Neural cell (in vitro differentiated cells): Measurements from ENCODE around the gene MAGED4B.

Experiments
- EP300 ChIP-seq: fragments of 450-650 bp; conservative IDR thresholded peaks from 2 replicates; pipeline ENCODE4 v1.6.1; 2014; ENCODE audit warnings: antibody characterized with exemption, mild to moderate bottlenecking, moderate library complexity; ENCODE audit not compliant: poor library complexity, severe bottlenecking
- EZH2 ChIP-seq: fragments of 200-600, 300-800 bp; shearing (Covaris generic), sonication (generic); IDR thresholded peaks from 2 replicates; pipeline ENCODE4 v1.6.1; 2014; ENCODE audit warnings: antibody characterized with exemption, low read length, borderline replicate concordance, mild to moderate bottlenecking; ENCODE audit not compliant: insufficient read depth, poor library complexity, severe bottlenecking
- MXI1 ChIP-seq: fragments of 450-650 bp; conservative IDR thresholded peaks from 2 replicates; pipeline ENCODE4 v1.6.1; 2014; ENCODE audit warnings: antibody characterized with exemption, mild to moderate bottlenecking; ENCODE audit not compliant: poor library complexity, severe bottlenecking
- POLR2AphosphoS5 ChIP-seq: IDR thresholded peaks from 2 replicates; pipeline ENCODE4 v1.6.1; 2012
- RAD21 ChIP-seq: fragments of 450-650 bp; conservative IDR thresholded peaks from 2 replicates; pipeline ENCODE4 v1.6.1; 2014; ENCODE audit warnings: antibody characterized with exemption, mild to moderate bottlenecking, moderate library complexity
- SMC3 ChIP-seq: fragments of 450-650 bp; conservative IDR thresholded peaks from 2 replicates; pipeline ENCODE4 v1.6.1; 2014; ENCODE audit warnings: antibody characterized with exemption, mild to moderate bottlenecking, moderate library complexity; ENCODE audit not compliant: poor library complexity
- TAF1 ChIP-seq: IDR thresholded peaks from 2 replicates; pipeline ENCODE4 v1.6.1; 2012; ENCODE audit warnings: low read depth
- TF ChIP-seq, protein P1 (sequence below): fragments of 450-650 bp; IDR thresholded peaks from 2 replicates; pipeline ENCODE4 v1.5.1; 2014; ENCODE audit warnings: antibody characterized with exemption, mild to moderate bottlenecking, moderate library complexity; ENCODE audit not compliant: poor library complexity, severe bottlenecking
- TF ChIP-seq, protein P2 (sequence below): IDR thresholded peaks from 2 replicates; pipeline ENCODE4 v1.6.1; 2012; ENCODE audit warnings: borderline replicate concordance

DNA sequence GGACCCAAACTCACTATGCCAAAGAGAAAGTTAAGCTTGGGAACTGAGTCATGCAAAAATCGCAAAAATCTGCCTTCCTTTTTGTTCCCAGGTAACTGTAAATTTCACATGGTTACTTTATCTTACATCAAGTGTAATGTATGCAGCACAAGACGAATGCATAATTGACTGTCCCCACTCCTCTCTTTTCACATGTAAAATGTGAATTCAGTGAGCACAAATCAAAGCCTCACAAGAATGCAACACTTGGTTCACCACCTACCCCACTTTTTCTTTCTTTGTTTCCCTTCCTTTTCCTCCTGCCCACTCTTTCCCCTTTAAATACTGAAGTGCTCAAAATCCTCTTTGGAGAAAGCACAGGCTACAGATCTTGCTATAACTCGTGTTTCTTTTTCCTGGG is 53.2 kb downstream of the MAGED4B start:
- TF ChIP-seq, protein P1, sequence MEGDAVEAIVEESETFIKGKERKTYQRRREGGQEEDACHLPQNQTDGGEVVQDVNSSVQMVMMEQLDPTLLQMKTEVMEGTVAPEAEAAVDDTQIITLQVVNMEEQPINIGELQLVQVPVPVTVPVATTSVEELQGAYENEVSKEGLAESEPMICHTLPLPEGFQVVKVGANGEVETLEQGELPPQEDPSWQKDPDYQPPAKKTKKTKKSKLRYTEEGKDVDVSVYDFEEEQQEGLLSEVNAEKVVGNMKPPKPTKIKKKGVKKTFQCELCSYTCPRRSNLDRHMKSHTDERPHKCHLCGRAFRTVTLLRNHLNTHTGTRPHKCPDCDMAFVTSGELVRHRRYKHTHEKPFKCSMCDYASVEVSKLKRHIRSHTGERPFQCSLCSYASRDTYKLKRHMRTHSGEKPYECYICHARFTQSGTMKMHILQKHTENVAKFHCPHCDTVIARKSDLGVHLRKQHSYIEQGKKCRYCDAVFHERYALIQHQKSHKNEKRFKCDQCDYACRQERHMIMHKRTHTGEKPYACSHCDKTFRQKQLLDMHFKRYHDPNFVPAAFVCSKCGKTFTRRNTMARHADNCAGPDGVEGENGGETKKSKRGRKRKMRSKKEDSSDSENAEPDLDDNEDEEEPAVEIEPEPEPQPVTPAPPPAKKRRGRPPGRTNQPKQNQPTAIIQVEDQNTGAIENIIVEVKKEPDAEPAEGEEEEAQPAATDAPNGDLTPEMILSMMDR = no peak
- no peak for TF ChIP-seq EP300
- TF ChIP-seq EZH2 = no peak
- TF ChIP-seq TAF1 = no peak
- no peak for TF ChIP-seq POLR2AphosphoS5
- TF ChIP-seq SMC3 = no peak
- no peak for TF ChIP-seq RAD21
- no peak for TF ChIP-seq MXI1
- TF ChIP-seq, protein P2, sequence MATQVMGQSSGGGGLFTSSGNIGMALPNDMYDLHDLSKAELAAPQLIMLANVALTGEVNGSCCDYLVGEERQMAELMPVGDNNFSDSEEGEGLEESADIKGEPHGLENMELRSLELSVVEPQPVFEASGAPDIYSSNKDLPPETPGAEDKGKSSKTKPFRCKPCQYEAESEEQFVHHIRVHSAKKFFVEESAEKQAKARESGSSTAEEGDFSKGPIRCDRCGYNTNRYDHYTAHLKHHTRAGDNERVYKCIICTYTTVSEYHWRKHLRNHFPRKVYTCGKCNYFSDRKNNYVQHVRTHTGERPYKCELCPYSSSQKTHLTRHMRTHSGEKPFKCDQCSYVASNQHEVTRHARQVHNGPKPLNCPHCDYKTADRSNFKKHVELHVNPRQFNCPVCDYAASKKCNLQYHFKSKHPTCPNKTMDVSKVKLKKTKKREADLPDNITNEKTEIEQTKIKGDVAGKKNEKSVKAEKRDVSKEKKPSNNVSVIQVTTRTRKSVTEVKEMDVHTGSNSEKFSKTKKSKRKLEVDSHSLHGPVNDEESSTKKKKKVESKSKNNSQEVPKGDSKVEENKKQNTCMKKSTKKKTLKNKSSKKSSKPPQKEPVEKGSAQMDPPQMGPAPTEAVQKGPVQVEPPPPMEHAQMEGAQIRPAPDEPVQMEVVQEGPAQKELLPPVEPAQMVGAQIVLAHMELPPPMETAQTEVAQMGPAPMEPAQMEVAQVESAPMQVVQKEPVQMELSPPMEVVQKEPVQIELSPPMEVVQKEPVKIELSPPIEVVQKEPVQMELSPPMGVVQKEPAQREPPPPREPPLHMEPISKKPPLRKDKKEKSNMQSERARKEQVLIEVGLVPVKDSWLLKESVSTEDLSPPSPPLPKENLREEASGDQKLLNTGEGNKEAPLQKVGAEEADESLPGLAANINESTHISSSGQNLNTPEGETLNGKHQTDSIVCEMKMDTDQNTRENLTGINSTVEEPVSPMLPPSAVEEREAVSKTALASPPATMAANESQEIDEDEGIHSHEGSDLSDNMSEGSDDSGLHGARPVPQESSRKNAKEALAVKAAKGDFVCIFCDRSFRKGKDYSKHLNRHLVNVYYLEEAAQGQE = no peak
